Measurements from ENCODE around the gene BMPER. TPM values are rescaled to one million over a fixed set of nuclear protein-coding genes. Genes with fewer than 3 reads are reported as not detected.

The BMPER gene
- total RNA-seq, 2 donors from 2014 or later, result 3.0 to 3.8 TPM

DNA sequence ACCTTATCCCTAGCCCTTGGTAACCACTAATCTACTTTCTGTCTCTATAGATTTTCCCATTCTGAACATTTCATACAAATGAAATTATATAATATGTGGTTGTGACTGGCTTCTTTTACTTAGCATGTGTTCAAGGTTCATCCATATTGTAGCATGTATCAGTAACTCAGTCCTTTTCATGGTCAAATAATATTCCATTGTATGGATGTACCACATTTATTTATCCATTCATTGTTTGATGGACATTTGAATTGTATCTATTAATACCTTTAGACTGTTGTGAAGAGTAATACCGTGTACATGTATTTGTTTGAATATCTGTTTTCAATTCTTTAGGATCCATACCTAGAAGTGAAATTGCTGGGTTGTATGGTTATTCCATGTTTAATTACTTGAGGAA lies 210.2 kb downstream of the BMPER start:
- DNase-seq (ENCODE audit: low spot score), result no peak
- H3K27ac ChIP-seq, result no peak overlapping the region
- no peaks in the 10 kb centered on the region for H3K4me1 ChIP-seq
- H3K36me3 ChIP-seq, result no peaks in the 10 kb centered on the region
- TF ChIP-seq, protein P1, sequence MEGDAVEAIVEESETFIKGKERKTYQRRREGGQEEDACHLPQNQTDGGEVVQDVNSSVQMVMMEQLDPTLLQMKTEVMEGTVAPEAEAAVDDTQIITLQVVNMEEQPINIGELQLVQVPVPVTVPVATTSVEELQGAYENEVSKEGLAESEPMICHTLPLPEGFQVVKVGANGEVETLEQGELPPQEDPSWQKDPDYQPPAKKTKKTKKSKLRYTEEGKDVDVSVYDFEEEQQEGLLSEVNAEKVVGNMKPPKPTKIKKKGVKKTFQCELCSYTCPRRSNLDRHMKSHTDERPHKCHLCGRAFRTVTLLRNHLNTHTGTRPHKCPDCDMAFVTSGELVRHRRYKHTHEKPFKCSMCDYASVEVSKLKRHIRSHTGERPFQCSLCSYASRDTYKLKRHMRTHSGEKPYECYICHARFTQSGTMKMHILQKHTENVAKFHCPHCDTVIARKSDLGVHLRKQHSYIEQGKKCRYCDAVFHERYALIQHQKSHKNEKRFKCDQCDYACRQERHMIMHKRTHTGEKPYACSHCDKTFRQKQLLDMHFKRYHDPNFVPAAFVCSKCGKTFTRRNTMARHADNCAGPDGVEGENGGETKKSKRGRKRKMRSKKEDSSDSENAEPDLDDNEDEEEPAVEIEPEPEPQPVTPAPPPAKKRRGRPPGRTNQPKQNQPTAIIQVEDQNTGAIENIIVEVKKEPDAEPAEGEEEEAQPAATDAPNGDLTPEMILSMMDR (IDR thresholded peaks at IDR 0.05), result no peak
- peaks cover 0 to 13% of the 10 kb centered on the region in 2 donors for H3K9me3 ChIP-seq
- H3K27me3 ChIP-seq, result no peaks in the 10 kb centered on the region
- H3K4me3 ChIP-seq, result no peak overlapping the region

GRCh38 chr7:34117573-34117972 lies 212.2 kb downstream of the BMPER start:
- peaks cover 0 to 13% of the 10 kb centered on the region in 2 donors for H3K9me3 ChIP-seq
- H3K27ac ChIP-seq, result no peak overlapping the region
- H3K4me3 ChIP-seq, result no peak overlapping the region
- TF ChIP-seq, protein P1 (IDR thresholded peaks at IDR 0.05), result no peak
- H3K36me3 ChIP-seq, result no peaks in the 10 kb centered on the region
- DNase-seq (ENCODE audit: low spot score), result no peak
- no peaks in the 10 kb centered on the region for H3K4me1 ChIP-seq
- no peaks in the 10 kb centered on the region for H3K27me3 ChIP-seq

DNA sequence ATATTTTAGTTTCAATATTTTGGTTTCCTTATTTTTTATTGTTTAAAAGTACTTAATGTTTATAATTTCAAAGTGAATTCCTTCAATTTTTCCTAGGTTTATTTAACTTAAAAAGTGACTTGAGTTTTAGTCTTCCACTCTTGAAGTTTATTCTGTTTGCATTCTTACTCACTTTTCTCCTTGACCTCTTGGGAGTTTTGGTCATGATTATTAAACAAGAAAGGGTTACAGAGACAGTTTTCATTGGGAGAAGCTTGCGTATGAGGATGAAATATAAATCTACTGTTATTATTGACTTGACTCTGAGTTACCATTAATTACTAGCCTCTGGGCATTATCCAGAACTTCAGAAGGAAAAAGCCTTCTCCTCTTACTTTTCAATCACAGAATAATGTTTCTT lies 216.0 kb downstream of the BMPER start:
- Histone ChIP-seq H3K27me3 (no peaks in the 10 kb centered on the region), H3K9me3 (peaks cover 0 to 25% of the 10 kb centered on the region in 2 donors), H3K27ac (no peak overlapping the region), H3K36me3 (no peaks in the 10 kb centered on the region), H3K4me3 (no peak overlapping the region), H3K4me1 (no peaks in the 10 kb centered on the region)
- DNase-seq (ENCODE audit: low spot score), result no peak
- TF ChIP-seq, protein P1 (IDR thresholded peaks at IDR 0.05), result no peak

GRCh38 chr7:34123316-34123715 lies 218.0 kb downstream of the BMPER start:
- Histone ChIP-seq H3K4me1 (no peaks in the 10 kb centered on the region), H3K36me3 (no peaks in the 10 kb centered on the region), H3K9me3 (peaks cover 0 to 25% of the 10 kb centered on the region in 2 donors), H3K27me3 (no peaks in the 10 kb centered on the region), H3K27ac (no peak overlapping the region), H3K4me3 (no peak overlapping the region)
- TF ChIP-seq, protein P1 (IDR thresholded peaks at IDR 0.05), result no peak
- DNase-seq (ENCODE audit: low spot score), result no peak

DNA sequence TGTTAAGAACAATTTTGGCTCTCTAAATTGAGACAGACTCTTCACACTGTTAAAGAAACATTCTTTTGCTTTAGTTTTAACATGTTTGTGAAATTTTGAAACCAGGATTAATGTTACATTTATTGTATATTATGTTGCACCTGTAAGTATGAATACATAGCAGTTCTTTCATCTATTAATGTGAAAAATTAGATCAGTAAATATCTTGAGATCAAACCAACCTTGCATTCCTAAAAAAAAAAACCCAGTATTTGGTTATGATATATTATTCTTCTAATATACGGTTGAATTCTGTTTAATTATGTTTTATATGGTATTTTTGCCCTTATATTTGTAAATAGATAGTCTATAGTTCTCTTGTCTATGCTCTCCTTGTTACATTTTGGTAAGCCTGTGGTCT lies 219.4 kb downstream of the BMPER start:
- Histone ChIP-seq H3K36me3 (no peaks in the 10 kb centered on the region), H3K9me3 (peaks cover 0 to 25% of the 10 kb centered on the region in 2 donors), H3K27ac (no peak overlapping the region), H3K27me3 (no peaks in the 10 kb centered on the region), H3K4me1 (no peaks in the 10 kb centered on the region), H3K4me3 (no peak overlapping the region)
- TF ChIP-seq, protein P1 (IDR thresholded peaks at IDR 0.05), result no peak
- DNase-seq (ENCODE audit: low spot score), result no peak

- Histone ChIP-seq H3K9me3 (peaks cover 0 to 25% of the 10 kb centered on the region in 2 donors), H3K36me3 (no peaks in the 10 kb centered on the region), H3K4me1 (no peaks in the 10 kb centered on the region), H3K27ac (no peak overlapping the region), H3K27me3 (no peaks in the 10 kb centered on the region), H3K4me3 (no peak overlapping the region)
- TF ChIP-seq, protein P1 (IDR thresholded peaks at IDR 0.05), result no peak
- no peak for DNase-seq (ENCODE audit: low spot score)
Measured at GRCh38 chr7:34128762-34129161, 223.4 kb downstream of the BMPER start.

All from right atrium auricular region (tissue), 2 donors.